ENCODE data around the gene CYSRT1.

CYSRT1 gene, protein sequence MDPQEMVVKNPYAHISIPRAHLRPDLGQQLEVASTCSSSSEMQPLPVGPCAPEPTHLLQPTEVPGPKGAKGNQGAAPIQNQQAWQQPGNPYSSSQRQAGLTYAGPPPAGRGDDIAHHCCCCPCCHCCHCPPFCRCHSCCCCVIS

DNA sequence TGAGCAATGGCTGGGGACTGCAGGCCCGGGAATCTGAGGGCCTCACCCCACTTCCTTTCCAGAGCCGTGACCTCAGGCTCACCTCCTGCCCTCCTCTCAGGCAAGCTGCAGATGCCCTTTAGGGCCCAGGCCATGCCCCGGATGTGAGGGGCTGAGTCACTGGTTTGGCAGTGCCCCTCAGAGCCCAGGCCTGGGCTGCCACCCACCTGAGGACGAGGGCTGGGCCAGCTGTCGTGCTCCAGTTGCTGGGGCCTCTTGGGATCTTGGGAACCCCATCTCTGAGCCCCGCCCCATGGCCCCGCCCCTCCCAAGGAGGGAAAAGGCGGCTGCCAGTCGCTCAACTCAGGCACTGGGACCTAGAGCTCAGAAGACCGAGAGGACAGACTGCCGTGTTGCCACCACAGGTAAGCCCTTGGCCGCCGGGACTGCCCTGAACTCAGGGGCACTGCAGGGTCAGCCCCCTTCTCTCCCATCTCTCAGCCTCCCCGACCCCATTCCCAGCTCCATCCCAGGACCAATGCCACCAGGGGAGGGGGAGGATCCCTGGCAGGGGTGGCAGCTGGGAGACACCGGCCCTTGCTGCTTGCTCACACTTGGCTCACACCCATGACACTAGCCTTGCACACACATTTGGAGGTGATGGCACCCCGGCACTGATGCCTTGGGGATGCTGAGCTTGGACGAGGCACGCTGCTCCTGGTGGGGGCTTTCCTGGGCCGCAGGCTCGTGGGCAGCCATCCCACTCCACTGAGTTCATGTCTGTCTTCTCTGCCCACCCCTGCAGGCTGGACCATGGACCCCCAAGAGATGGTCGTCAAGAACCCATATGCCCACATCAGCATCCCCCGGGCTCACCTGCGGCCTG is at the start of gene CYSRT1:
CYSRT1 (plus strand) TSS at position 345 of the 865 bp plus-strand sequence; CDS start at position 793, 448 bp downstream.
- DNase-seq = no peak

GRCh38 chr9:137175345-137175961 is 49.5 kb upstream of the CYSRT1 start:
- DNase-seq = no peak

GRCh38 chr9:137176302-137177182 is 48.4 kb upstream of the CYSRT1 start:
- DNase-seq = no peak

- DNase-seq = no peak
Measured at GRCh38 chr9:137178201-137178938, 46.6 kb upstream of the CYSRT1 start.

DNA sequence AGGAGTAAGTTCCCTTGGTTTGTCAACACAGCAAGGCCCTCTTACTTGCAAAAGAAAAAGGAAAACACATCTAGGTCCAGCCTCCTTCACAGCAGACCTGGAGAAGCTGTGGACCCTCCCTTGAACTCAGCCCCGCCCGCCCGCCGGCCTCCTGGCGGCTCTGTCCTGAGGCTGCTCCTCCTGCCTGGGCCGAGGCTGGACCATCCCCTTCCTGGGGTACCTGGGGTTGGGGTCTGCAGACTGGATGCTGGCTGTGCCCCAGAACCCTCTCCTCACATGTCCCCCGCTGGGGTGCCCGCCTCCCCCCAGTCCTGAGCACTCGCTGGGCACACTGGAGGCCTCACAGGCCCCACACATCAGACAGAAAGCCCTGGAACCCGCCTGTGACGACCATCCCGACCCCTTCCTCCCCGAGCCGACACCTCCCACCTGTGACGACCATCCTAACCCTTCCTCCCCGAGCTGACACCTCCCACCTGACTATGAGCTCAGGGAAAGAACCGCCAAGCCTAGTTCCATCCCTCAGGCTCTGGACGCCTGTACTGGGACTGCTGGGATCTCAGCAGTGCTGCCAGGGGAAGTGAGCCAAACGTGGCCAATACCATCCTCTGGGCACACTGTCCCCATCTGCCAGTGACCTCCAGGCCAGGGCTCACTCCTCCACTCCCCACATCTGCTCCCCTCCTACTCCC is 45.9 kb upstream of the CYSRT1 start:
- no peak for DNase-seq

GRCh38 chr9:137179761-137180160 is 45.2 kb upstream of the CYSRT1 start:
- no peak for DNase-seq

- no peak for DNase-seq
Measured at GRCh38 chr9:137180491-137180890, 44.5 kb upstream of the CYSRT1 start.

DNA sequence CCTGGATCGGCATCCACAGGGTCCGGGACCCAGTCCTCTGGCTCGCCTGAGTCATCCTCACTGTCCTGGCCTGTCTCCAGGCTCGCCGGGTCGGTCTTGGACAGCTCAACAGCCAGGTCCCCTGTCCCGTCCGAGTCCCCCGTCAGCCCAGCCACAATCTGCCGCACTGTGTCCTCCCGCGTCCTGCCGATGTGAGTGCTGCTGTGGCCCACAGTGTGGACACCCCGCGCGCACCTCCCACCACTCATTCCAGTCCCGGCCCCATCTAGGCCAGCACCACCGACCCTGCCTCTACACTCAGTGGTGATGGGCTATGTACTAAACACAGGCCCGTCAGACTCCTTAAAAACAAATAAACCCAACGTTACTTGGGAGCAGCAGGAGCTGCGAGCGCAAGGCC is 43.3 kb upstream of the CYSRT1 start:
- no peak for DNase-seq

- no peak for DNase-seq
Measured at GRCh38 chr9:137182836-137183235, 42.1 kb upstream of the CYSRT1 start.

- no peak for DNase-seq
Measured at GRCh38 chr9:137183980-137184595, 40.9 kb upstream of the CYSRT1 start.

DNA sequence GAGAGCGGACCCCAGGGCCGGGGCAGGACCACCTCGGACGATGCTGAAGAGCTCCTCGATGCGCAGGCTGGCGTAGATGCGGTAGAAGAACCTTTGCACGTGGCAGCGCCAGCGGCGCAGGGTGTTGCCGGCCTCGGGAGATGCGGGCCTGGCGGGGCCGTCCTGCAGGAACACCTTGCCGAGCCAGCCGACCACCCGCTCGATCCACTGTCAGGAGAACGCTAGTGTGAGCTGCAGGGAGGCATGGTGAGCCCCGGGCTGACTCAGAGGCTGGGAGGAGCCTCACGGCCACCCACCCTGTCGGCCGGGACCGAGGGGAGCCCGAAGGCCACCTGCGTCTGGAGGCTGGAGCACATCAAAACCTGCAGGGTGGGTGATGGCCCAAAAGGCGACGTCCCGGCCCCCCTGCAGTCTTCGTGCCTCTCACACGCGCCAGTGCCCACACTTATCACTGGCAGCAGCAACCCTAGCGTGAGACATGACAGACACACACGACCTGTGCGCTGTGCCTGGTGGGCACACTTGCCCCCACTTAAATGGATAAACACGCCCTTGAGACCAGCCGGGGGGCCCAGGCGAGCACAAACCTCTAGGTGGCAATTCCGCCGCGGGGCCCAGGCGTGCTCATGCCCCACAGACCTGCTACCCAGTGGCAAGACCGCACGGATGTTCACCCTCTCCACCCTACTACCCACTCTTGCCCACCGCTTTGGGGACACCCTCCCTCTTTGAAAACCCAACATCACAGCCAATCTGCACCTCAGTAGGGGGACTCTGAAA is 39.9 kb upstream of the CYSRT1 start:
- DNase-seq = no peak

- DNase-seq = no peak
Measured at GRCh38 chr9:137185921-137186320, 39.1 kb upstream of the CYSRT1 start.

DNA sequence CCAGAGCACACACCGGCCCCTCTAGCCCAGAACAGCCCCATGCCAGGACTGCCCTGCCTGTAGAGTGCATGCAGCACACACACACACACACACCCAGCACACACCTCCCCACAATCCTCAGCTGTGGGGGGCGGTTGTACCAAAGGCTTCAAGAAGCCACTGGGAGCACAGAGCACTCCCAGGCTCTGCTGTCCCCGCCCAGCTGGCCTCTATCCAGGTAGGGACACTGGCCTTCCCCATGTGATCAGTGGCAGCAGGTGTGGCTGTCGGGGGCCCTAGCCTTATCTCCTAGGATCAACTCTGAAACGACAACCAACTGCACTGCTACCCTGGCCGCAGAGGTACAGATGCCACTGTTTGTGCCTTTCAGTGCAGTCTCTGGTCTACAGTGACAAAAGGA is 38.6 kb upstream of the CYSRT1 start:
- DNase-seq = no peak

GRCh38 chr9:137187386-137187785 is 37.6 kb upstream of the CYSRT1 start:
- DNase-seq = no peak

- no peak for DNase-seq
Measured at GRCh38 chr9:137188086-137188489, 36.9 kb upstream of the CYSRT1 start.

DNA sequence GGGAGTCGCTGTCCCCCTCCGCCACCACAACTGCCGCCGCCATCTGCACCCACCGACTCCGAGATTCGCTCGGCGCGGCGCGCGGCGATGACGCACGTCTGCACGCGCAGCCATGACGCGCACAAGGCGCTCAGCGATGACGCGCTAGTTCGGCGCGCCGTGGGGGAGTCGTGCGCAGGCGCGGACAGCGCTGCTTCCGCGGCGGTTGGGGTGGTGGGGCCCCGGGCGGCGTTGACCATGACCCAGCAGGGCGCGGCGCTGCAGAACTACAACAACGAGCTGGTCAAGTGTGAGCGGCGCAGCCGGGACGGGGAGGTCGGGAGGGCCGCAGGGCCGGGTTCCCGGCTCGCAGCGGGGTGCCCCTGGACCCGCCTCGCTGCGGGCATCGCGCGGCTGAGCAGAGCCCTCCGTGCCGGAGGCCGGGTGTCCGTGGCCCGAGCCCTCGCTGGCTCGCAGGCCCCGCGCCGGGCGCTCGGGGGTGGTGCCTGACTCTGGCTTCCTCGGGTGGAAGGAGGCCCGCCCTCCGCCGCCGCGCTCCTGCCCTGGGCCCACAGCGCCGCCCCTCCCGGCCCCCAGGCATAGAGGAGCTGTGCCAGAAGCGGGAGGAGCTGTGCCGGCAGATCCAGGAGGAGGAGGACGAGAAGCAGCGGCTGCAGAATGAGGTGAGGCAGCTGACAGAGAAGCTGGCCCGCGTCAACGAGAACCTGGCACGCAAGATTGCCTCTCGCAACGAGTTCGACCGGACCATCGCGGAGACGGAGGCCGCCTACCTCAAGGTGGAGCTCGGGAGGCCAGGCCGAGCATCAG is 36.3 kb upstream of the CYSRT1 start, which contains the start of the genes ANAPC2 and SSNA1:
ANAPC2 (minus strand) TSS at position 71 of the 807 bp plus-strand sequence; CDS start at position 43, 28 bp downstream.
SSNA1 (plus strand) TSS at position 187 of the 807 bp plus-strand sequence; CDS start at position 238, 51 bp downstream.
- peak; percentile 91 for DNase-seq

DNA sequence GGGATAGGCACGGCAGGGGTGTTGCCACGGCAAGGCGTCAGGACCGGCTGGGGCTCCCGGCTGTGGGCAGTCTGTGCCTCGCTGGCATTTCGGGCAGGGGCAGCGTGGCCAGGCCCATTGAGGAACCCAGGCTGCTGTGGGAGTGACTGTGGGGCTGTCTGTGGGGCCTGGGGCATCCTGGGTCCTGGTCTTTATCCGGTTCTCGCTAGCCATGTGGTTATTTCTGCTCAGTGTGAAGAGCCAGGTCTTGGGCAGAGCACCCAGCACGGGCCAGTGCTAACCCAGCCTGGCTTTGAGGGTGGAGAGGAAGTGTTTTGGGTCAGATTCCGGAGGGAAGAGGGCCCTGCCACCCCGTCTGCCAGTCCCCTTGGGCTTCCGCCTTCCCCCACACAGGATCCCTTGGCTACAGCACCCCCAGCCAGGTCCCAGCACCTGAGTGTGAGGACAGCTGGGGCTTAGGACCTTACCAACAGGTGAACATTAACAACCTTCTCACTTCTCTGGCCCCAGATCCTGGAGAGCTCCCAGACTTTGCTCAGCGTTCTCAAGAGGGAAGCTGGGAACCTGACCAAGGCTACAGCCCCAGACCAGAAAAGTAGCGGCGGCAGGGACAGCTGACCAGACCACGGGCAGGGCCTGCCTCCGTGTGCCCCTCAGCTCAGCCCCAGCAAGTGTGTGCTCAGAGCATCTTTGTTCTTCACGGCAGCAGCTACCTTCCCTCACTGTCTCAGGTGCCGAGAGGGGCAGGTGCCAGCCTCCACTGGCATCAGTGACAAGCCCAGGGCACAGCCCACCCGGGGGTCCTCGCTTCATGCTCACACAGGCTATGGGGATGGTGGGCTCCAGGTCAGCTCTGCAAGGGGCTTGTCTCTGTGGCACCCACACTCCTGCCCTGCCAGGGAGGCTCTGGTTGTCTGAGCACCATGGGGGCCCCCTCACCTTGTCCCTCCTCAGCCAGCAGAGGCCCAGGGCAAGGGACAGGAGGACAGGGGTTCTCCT is 35.4 kb upstream of the CYSRT1 start:
- DNase-seq = no peak

Data from NCI-H226 (cell line).